ENCODE results near the gene ALDH3A1.

ALDH3A1 gene

GRCh38 chr17:19756546-19756945 lies 8.4 kb upstream of the ALDH3A1 start:
- H3K4me3 ChIP-seq (ENCODE audit: low read depth in 1 of 2, low read length in 1 of 2) = no peak overlapping the region
- no peak overlapping the region for H3K27ac ChIP-seq
- no peaks in the 10 kb centered on the region for H3K36me3 ChIP-seq
- H3K4me1 ChIP-seq (ENCODE audit: control insufficient read depth in 1 of 2, insufficient read depth in 1 of 2, low read depth in 1 of 2, low read length in 1 of 2) = no peaks in the 10 kb centered on the region
- H3K9me3 ChIP-seq = no peaks in the 10 kb centered on the region
- H3K27me3 ChIP-seq = peaks cover 7% of the 10 kb centered on the region
- TF ChIP-seq CTCF (IDR thresholded peaks at IDR 0.05) = no peak

- no peaks in the 10 kb centered on the region for H3K9me3 ChIP-seq
- TF ChIP-seq CTCF (IDR thresholded peaks at IDR 0.05) = no peak
- H3K4me3 ChIP-seq (ENCODE audit: low read depth in 1 of 2, low read length in 1 of 2) = no peak overlapping the region
- peaks cover 7% of the 10 kb centered on the region for H3K27me3 ChIP-seq
- no peak overlapping the region for H3K27ac ChIP-seq
- H3K4me1 ChIP-seq (ENCODE audit: control insufficient read depth in 1 of 2, insufficient read depth in 1 of 2, low read depth in 1 of 2, low read length in 1 of 2) = no peaks in the 10 kb centered on the region
- no peaks in the 10 kb centered on the region for H3K36me3 ChIP-seq
Measured at GRCh38 chr17:19755821-19756510, 7.9 kb upstream of the ALDH3A1 start.

GRCh38 chr17:19755392-19755791 lies 7.3 kb upstream of the ALDH3A1 start:
- Histone ChIP-seq H3K4me1 (ENCODE audit: control insufficient read depth in 1 of 2, insufficient read depth in 1 of 2, low read depth in 1 of 2, low read length in 1 of 2) (no peaks in the 10 kb centered on the region), H3K27ac (no peak overlapping the region), H3K4me3 (ENCODE audit: low read depth in 1 of 2, low read length in 1 of 2) (no peak overlapping the region), H3K36me3 (no peaks in the 10 kb centered on the region), H3K9me3 (no peaks in the 10 kb centered on the region), H3K27me3 (peaks cover 7% of the 10 kb centered on the region)
- TF ChIP-seq CTCF (IDR thresholded peaks at IDR 0.05) = no peak

GRCh38 chr17:19753661-19754463 lies 5.8 kb upstream of the ALDH3A1 start:
- Histone ChIP-seq H3K27ac (no peak overlapping the region), H3K27me3 (peaks cover 7% of the 10 kb centered on the region), H3K4me1 (ENCODE audit: control insufficient read depth in 1 of 2, insufficient read depth in 1 of 2, low read depth in 1 of 2, low read length in 1 of 2) (no peaks in the 10 kb centered on the region), H3K36me3 (no peaks in the 10 kb centered on the region), H3K9me3 (no peaks in the 10 kb centered on the region), H3K4me3 (ENCODE audit: low read depth in 1 of 2, low read length in 1 of 2) (no peak overlapping the region)
- no peak for TF ChIP-seq CTCF (IDR thresholded peaks at IDR 0.05)

GRCh38 chr17:19753051-19753509 lies 5.0 kb upstream of the ALDH3A1 start:
- Histone ChIP-seq H3K4me1 (ENCODE audit: control insufficient read depth in 1 of 2, insufficient read depth in 1 of 2, low read depth in 1 of 2, low read length in 1 of 2) (no peaks in the 10 kb centered on the region), H3K27ac (no peak overlapping the region), H3K9me3 (no peaks in the 10 kb centered on the region), H3K27me3 (peaks cover 7% of the 10 kb centered on the region), H3K4me3 (ENCODE audit: low read depth in 1 of 2, low read length in 1 of 2) (no peak overlapping the region), H3K36me3 (no peaks in the 10 kb centered on the region)
- no peak for TF ChIP-seq CTCF (IDR thresholded peaks at IDR 0.05)

Measured in neutrophil (primary cell).